HG03439 (cell line): ENCODE data around the gene PITX1.

Experiments
- ATAC-seq: cut with Tn5 transposase; IDR thresholded peaks from one replicate; pipeline ENCODE4 v1.9.1; 2021; ENCODE audit warnings: mild to moderate bottlenecking, moderate library complexity; ENCODE audit not compliant: unreplicated experiment

The PITX1 gene

GRCh38 chr5:135062216-135063055 lies 28.4 kb upstream of the PITX1 start:
- no peak for ATAC-seq

GRCh38 chr5:135061001-135061400 lies 27.0 kb upstream of the PITX1 start:
- no peak for ATAC-seq

- no peak for ATAC-seq
These were observed 26.0 kb upstream of the PITX1 start for GRCh38 chr5:135060021-135060420.

- ATAC-seq, result no peak
These were observed 25.2 kb upstream of the PITX1 start for GRCh38 chr5:135059000-135059923.

GRCh38 chr5:135058331-135058732 lies 24.3 kb upstream of the PITX1 start:
- ATAC-seq, result no peak

- ATAC-seq, result no peak
These were observed 23.2 kb upstream of the PITX1 start for GRCh38 chr5:135057233-135057632.

- ATAC-seq, result no peak
These were observed 22.4 kb upstream of the PITX1 start for GRCh38 chr5:135056316-135057030.

GRCh38 chr5:135055396-135055795 lies 21.4 kb upstream of the PITX1 start:
- ATAC-seq, result no peak

- no peak for ATAC-seq
These were observed 20.5 kb upstream of the PITX1 start for GRCh38 chr5:135054546-135054945.

GRCh38 chr5:135053989-135054388 lies 20.0 kb upstream of the PITX1 start:
- ATAC-seq, result no peak

GRCh38 chr5:135053278-135053677 lies 19.2 kb upstream of the PITX1 start:
- ATAC-seq, result peak; percentile 82

- ATAC-seq, result no peak
These were observed 18.6 kb upstream of the PITX1 start for GRCh38 chr5:135052511-135053145.

- no peak for ATAC-seq
These were observed 17.8 kb upstream of the PITX1 start for GRCh38 chr5:135051872-135052271.

- ATAC-seq, result no peak
These were observed 17.4 kb upstream of the PITX1 start for GRCh38 chr5:135051399-135051798.

- ATAC-seq, result no peak
These were observed 16.3 kb upstream of the PITX1 start for GRCh38 chr5:135050244-135050767.

- no peak for ATAC-seq
These were observed 14.9 kb upstream of the PITX1 start for GRCh38 chr5:135048930-135049329.

- ATAC-seq, result no peak
These were observed 14.3 kb upstream of the PITX1 start for GRCh38 chr5:135048286-135048685.

GRCh38 chr5:135047347-135047695 lies 13.3 kb upstream of the PITX1 start:
- no peak for ATAC-seq

GRCh38 chr5:135046661-135047346 lies 12.8 kb upstream of the PITX1 start:
- ATAC-seq, result no peak

- no peak for ATAC-seq
These were observed 11.5 kb upstream of the PITX1 start for GRCh38 chr5:135045488-135045887.
